Measurements from ENCODE around the gene TGFB2.

DNA sequence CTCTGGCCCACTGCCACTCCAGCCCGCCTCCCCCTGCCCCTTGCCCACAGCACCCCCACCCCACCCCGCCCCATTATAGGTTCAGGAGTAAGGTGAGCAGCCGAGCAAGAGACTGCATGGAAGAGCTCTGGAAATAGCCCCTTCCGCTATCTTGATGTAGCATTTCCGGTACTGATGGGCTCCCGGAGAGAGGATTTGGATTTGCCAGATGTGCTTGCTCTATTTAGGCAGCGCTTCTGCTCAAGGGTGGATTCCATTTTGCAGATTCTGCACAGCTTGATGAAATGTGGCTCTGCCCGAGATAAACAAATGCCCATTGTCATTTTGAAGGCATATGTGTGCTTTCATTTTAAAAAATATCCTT lies 6.9 kb downstream of the TGFB2 start:
- TF ChIP-seq YY1 (IDR thresholded peaks at IDR 0.05) (no peak), FOXA1 (IDR thresholded peaks at IDR 0.05) (no peak), SP1 (IDR thresholded peaks at IDR 0.05) (no peak), RAD21 (IDR thresholded peaks at IDR 0.05) (no peak), ZBTB33 (IDR thresholded peaks at IDR 0.05) (no peak), RXRA (IDR thresholded peaks at IDR 0.05) (no peak), EGR1 (IDR thresholded peaks at IDR 0.05; ENCODE audit: low read depth in 2 of 2) (no peak), HNF4G (IDR thresholded peaks at IDR 0.05) (no peak), ATF3 (IDR thresholded peaks at IDR 0.05) (no peak), TAF1 (conservative IDR thresholded peaks at IDR 0.05) (no peak), JUND (IDR thresholded peaks at IDR 0.05) (no peak)
- TF ChIP-seq, protein P1, sequence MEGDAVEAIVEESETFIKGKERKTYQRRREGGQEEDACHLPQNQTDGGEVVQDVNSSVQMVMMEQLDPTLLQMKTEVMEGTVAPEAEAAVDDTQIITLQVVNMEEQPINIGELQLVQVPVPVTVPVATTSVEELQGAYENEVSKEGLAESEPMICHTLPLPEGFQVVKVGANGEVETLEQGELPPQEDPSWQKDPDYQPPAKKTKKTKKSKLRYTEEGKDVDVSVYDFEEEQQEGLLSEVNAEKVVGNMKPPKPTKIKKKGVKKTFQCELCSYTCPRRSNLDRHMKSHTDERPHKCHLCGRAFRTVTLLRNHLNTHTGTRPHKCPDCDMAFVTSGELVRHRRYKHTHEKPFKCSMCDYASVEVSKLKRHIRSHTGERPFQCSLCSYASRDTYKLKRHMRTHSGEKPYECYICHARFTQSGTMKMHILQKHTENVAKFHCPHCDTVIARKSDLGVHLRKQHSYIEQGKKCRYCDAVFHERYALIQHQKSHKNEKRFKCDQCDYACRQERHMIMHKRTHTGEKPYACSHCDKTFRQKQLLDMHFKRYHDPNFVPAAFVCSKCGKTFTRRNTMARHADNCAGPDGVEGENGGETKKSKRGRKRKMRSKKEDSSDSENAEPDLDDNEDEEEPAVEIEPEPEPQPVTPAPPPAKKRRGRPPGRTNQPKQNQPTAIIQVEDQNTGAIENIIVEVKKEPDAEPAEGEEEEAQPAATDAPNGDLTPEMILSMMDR (IDR thresholded peaks at IDR 0.05; ENCODE audit: low read depth, low read length, missing input control): no peak
- TF ChIP-seq, protein P2, sequence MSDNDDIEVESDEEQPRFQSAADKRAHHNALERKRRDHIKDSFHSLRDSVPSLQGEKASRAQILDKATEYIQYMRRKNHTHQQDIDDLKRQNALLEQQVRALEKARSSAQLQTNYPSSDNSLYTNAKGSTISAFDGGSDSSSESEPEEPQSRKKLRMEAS (IDR thresholded peaks at IDR 0.05): no peak
- TF ChIP-seq, protein P3, sequence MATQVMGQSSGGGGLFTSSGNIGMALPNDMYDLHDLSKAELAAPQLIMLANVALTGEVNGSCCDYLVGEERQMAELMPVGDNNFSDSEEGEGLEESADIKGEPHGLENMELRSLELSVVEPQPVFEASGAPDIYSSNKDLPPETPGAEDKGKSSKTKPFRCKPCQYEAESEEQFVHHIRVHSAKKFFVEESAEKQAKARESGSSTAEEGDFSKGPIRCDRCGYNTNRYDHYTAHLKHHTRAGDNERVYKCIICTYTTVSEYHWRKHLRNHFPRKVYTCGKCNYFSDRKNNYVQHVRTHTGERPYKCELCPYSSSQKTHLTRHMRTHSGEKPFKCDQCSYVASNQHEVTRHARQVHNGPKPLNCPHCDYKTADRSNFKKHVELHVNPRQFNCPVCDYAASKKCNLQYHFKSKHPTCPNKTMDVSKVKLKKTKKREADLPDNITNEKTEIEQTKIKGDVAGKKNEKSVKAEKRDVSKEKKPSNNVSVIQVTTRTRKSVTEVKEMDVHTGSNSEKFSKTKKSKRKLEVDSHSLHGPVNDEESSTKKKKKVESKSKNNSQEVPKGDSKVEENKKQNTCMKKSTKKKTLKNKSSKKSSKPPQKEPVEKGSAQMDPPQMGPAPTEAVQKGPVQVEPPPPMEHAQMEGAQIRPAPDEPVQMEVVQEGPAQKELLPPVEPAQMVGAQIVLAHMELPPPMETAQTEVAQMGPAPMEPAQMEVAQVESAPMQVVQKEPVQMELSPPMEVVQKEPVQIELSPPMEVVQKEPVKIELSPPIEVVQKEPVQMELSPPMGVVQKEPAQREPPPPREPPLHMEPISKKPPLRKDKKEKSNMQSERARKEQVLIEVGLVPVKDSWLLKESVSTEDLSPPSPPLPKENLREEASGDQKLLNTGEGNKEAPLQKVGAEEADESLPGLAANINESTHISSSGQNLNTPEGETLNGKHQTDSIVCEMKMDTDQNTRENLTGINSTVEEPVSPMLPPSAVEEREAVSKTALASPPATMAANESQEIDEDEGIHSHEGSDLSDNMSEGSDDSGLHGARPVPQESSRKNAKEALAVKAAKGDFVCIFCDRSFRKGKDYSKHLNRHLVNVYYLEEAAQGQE (IDR thresholded peaks at IDR 0.05): no peak

Measured in liver (tissue), 3 donors.